ENCODE measurements around the gene SH3RF1.

SH3RF1 gene

DNA sequence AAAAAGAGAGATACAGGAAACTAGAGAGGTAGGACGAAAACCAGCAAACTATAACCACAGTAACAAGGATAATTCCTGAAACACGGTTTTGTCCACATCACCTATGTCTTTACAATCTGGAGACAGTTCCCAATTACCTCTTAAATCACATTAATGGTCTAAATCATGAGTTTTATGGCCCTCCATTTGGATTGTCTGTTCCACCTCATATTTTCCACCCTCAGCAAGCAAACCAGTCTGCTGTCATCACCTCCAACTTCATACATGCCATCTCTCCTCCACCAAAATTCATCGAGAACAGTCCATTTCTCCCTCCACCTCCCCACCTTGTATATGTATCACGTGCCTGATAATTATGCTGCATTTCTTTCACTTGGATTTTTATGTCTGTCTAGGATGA lies 107.3 kb downstream of the SH3RF1 start:
- DNase-seq (ENCODE audit: low read depth in 2 of 2) = no peak

GRCh38 chr4:169160825-169161224 lies 109.9 kb downstream of the SH3RF1 start:
- no peak for DNase-seq (ENCODE audit: low read depth in 2 of 2)

- no peak for DNase-seq (ENCODE audit: low read depth in 2 of 2)
Measured at GRCh38 chr4:169159624-169160171, 111.1 kb downstream of the SH3RF1 start.

DNA sequence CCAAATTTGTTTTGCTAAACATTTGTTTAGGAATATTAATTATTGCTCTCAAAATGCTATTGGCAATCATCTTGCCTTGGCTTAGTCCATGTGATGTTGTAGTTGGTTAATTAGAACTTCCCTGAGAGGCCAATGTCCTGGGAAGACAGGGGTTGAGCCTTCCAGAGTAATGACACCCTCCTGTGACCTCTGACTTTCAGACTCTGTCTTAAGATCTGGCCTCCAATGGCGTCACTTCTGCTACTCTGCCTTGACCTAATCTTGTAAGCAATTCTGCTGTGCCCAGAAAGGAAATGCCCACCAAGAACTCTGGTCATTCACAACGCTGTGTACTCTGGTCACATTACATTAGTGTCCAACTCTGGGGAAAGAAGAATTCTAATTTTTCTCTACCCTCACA lies 111.9 kb downstream of the SH3RF1 start:
- DNase-seq (ENCODE audit: low read depth in 2 of 2) = no peak

DNA sequence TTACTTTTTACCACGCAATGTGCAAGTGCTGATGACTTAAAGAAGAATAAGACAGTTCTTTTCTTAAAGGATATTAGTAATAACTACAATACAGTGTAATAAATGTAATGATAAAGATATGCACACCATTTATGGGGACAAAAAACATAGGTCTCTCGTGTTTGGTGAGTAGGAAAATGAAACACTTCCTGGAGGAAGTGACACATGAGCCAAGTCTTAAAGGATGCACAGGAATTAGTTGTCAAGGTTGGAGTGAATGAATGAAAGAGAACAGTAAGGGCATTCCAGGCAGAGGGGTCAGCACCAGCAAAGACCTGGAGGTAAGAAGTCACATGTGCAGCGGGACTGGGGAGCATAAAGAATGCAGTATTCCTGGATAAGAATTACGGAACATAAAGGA lies 112.7 kb downstream of the SH3RF1 start:
- no peak for DNase-seq (ENCODE audit: low read depth in 2 of 2)

GRCh38 chr4:169156392-169156791 lies 114.4 kb downstream of the SH3RF1 start:
- no peak for DNase-seq (ENCODE audit: low read depth in 2 of 2)

DNA sequence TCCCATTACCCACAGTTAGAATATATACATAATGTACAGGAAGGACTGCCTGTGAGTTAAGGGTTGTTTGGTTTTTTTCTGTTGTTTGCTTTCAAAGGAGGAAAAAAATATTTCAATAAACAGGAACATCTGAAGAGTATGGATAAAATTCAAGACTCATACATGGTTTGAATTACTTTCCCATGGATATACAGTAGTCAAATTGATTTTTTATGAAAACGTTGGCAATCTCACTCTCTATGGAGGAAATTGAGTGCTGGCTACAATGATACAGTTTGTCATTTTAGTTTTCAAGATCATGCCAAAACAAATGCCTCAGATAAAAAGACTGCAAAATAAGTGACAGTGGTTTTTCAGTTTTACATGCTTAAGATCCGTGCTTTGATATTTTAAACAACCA lies 116.6 kb downstream of the SH3RF1 start:
- no peak for DNase-seq (ENCODE audit: low read depth in 2 of 2)

GRCh38 chr4:169153481-169154087 lies 117.2 kb downstream of the SH3RF1 start:
- no peak for DNase-seq (ENCODE audit: low read depth in 2 of 2)

- DNase-seq (ENCODE audit: low read depth in 2 of 2) = no peak
Measured at GRCh38 chr4:169152899-169153298, 117.9 kb downstream of the SH3RF1 start.

DNA sequence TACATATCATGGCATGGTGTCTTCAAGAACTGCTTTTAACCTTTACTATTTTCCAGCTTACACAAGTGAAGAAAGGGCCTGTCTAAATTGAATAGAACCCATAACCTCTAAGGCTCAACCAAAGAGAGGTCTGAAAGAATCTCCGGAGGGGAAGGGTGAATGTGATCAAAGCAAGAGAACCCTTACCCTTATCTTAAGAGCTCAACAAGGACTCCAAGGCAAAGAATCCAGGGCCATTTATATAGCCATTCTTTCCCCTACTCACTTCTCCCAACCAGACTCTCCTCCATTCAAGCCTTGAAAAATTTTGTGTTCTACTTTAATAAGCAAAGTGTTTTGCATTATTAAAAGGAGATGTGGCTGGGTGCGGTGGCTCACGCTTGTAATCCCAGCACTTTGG lies 118.7 kb downstream of the SH3RF1 start:
- DNase-seq (ENCODE audit: low read depth in 2 of 2) = no peak

DNA sequence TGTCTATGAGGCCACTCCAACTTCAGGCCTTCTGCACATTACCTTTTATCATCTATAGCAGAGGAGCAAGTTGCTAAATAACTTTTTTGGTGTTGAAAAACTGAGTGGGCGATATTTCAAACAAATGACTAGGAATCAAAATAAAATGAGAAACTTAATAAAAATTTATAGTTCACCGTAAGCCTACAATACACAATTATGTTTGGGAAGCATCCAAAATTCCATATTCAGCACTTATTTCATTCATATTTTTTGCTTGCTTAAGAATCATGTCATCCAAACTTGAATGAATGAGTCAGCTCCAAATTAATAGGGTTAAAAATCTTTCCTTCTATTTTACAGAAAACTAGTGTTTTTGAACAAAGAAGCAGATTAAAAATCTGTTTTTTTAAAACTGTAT lies 119.1 kb downstream of the SH3RF1 start:
- no peak for DNase-seq (ENCODE audit: low read depth in 2 of 2)

DNA sequence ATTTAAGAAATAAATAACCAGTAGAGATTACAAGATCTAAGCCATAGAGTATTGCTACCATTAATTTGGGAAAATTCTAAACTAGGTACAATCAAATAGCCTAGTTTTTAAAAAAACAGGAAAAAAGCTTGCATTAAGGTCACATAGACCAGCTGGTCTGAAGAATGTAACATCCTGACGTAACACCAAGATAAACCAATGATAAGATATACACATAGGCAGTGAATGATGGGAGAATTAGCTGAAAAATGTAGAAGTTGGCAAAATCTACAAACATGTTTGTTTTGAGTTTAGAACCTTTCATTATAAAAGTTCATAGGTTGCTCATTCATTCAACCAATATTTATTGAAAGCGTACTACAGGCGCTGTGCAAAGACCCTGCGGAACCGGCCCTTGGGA lies 120.0 kb downstream of the SH3RF1 start:
- DNase-seq (ENCODE audit: low read depth in 2 of 2) = no peak

DNA sequence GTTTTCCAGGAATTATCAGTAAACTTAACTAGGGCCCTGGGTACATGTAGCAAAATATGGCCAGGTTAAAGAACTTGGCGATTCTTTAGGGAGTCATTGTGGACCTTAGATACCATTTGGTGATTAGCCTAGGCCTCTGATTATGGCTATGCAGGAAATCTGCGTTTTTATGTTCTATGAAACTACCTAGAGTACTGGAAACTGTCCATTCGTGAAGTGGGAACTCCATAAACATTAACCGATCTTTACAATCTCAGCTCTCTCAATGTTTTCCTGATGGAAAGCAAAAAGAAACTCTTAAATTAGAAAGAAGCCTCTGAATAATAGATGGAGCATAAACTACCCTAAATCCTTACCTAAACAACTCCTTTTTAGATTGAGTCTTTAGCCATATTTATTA lies 121.9 kb downstream of the SH3RF1 start:
- DNase-seq (ENCODE audit: low read depth in 2 of 2) = no peak

GRCh38 chr4:169147191-169147590 lies 123.6 kb downstream of the SH3RF1 start:
- DNase-seq (ENCODE audit: low read depth in 2 of 2) = no peak

DNA sequence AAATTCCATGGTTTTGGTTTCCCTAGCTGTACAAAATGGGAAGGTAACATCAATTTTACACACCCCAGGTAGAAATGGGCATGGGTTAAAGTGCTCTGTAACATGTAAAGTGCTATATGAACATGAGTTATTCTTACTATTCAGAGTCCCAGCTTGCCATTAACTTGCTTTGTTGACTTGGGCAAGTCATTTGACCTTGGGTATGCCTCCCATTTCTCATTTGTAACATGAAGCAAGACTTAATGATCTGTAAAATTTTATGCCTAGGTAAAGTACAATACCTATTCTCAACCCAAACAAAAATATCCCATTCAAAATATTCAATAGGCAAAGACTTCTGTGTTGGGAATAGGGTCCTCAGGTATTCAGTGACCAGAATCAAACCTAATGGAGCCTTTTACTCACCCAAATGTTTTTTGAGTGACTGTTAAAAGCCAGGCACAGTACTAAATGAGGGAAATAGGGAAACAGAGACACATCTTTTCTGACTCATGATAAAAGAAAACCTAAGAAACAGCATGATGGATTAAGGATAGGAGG lies 126.6 kb downstream of the SH3RF1 start:
- no peak for DNase-seq (ENCODE audit: low read depth in 2 of 2)

GRCh38 chr4:169143335-169143734 lies 127.4 kb downstream of the SH3RF1 start:
- DNase-seq (ENCODE audit: low read depth in 2 of 2) = no peak

DNA sequence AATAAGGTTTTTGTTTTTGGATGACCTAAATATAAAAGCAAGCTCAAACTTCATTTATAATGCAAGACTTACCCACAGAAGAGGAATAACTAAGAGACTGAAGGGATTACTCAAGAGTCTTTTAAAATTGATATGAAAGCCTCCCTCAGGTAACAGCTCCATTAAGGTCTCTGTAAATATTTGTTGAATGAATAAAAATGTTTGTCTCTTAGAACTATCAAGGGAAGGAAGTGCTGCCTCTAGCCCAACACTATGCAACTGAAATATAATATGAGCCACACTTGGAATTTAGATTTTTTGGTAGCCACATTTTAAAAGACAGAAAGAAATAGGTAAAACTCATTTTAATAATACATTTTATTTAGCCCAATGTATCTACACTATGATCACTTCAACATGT lies 127.8 kb downstream of the SH3RF1 start:
- no peak for DNase-seq (ENCODE audit: low read depth in 2 of 2)

DNA sequence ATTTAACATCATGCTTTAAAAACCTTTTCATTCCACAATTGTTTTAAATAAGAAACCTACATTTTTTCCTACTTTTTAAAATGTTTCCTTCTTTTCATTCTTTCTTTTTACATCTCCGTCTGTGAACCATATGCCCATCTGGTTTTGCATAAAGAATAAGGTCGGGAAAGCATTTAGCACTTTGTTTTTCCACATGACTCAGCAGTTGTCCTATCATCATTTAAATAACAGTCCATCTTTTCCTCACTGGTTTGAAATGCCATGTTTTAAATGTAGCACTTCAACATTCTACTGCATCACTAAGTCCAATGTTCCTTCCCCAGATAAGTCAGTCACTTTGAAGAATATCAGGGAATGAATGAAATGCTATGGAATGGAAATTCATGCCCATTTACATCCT lies 128.4 kb downstream of the SH3RF1 start:
- no peak for DNase-seq (ENCODE audit: low read depth in 2 of 2)

GRCh38 chr4:169139021-169139420 lies 131.7 kb downstream of the SH3RF1 start:
- no peak for DNase-seq (ENCODE audit: low read depth in 2 of 2)

- DNase-seq (ENCODE audit: low read depth in 2 of 2) = no peak
Measured at GRCh38 chr4:169137558-169137920, 133.2 kb downstream of the SH3RF1 start.

- no peak for DNase-seq (ENCODE audit: low read depth in 2 of 2)
Measured at GRCh38 chr4:169136796-169137557, 133.8 kb downstream of the SH3RF1 start.

DNA sequence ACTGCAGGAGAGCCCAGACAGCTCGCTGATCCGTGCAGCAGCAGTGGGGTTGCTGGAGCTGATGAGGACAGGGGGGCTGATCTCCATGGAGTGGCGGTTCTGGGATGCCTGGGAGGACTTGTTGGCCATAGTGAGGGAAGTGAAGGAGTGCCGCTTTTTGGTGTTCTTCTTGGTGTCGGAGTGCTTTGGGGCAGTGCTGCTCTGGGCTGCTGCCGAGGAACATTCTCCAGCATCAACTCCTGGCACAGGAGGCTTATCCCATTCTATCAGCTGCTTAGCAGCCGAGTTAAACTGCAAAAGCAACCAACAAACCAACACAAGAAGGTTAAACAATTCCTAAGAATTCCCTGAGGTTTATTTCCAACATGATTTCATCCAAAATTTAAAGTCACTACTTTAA lies 134.4 kb downstream of the SH3RF1 start:
- no peak for DNase-seq (ENCODE audit: low read depth in 2 of 2)

GRCh38 chr4:169135776-169136175 lies 135.0 kb downstream of the SH3RF1 start:
- DNase-seq (ENCODE audit: low read depth in 2 of 2) = no peak

All from activated CD8-positive, alpha-beta memory T cell treated with anti-CD3 and anti-CD28 coated beads for 4 hours (primary cell).